Skeletal muscle satellite cell (primary cell): ENCODE measurements around the gene FANCG. TPM values are rescaled to one million over a fixed set of nuclear protein-coding genes. Genes with fewer than 3 reads are reported as not detected.

Source experiments
- H3K27me3 ChIP-seq: 2 replicates; pipeline ENCODE4 v1.7.0; 2013; ENCODE audit warnings: low read length; ENCODE audit not compliant: control insufficient read depth, insufficient read depth
- H3K36me3 ChIP-seq: 2 replicates; pipeline ENCODE4 v1.7.0; 2013; ENCODE audit warnings: mild to moderate bottlenecking, control low read depth, low read length; ENCODE audit not compliant: insufficient read depth
- H3K4me1 ChIP-seq: 2 replicates; pipeline ENCODE4 v1.7.0; 2013; ENCODE audit warnings: low read length; ENCODE audit not compliant: control insufficient read depth, insufficient read depth
- H3K4me2 ChIP-seq: 2 replicates; pipeline ENCODE4 v1.7.0; 2013; ENCODE audit warnings: mild to moderate bottlenecking, low read length
- H3K4me3 ChIP-seq: 2 replicates; pipeline ENCODE4 v1.7.0; 2013; ENCODE audit warnings: low read length
- H3K9ac ChIP-seq: 2 replicates; pipeline ENCODE4 v1.7.0; 2013; ENCODE audit warnings: mild to moderate bottlenecking, low read depth, low read length, moderate library complexity
- H3K9me3 ChIP-seq: replicated peaks from 2 replicates; pipeline ENCODE4 v1.7.0; 2013; ENCODE audit warnings: mild to moderate bottlenecking, control low read depth, low read length
- small RNA-seq: library from RNA; depleted of rRNA; stranded (forward); fragments of <200 nt; gene quantifications from one replicate; pipeline ENCODE3, GENCODE V24; 2012

The FANCG gene

DNA sequence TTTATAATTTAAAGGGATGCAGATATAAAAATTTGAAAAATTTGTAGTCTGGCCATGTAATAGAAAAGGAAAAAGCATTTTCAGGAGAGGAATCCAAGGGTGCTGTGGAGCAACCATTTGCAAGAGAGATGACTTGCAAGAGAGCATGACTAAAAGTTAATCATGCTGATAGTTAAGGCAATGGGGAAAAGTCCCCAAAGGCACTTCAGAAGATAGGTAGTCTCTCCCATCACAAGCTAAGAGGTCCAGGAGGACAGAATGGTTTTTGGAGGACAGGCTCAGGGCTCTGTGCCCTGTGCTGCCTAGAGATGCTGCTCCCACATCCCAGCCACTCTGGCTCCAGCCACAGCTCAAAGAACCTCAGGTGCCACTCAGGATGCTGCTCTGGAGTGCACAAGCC is 51.4 kb downstream of the FANCG start:
- Histone ChIP-seq H3K4me3 (no peak overlapping the region), H3K4me2 (no peak overlapping the region), H3K4me1 (peaks cover 15% of the 10 kb centered on the region), H3K27me3 (no peaks in the 10 kb centered on the region), H3K9ac (no peak overlapping the region), H3K9me3 (no peaks in the 10 kb centered on the region), H3K36me3 (peaks cover 4% of the 10 kb centered on the region)

GRCh38 chr9:35027860-35028259 is 51.9 kb downstream of the FANCG start:
- Histone ChIP-seq H3K27me3 (no peaks in the 10 kb centered on the region), H3K36me3 (peaks cover 3% of the 10 kb centered on the region), H3K4me3 (no peak overlapping the region), H3K9me3 (no peaks in the 10 kb centered on the region), H3K4me1 (peaks cover 15% of the 10 kb centered on the region), H3K4me2 (no peak overlapping the region), H3K9ac (no peak overlapping the region)

- Histone ChIP-seq H3K4me2 (no peak overlapping the region), H3K4me1 (peaks cover 15% of the 10 kb centered on the region), H3K9me3 (no peaks in the 10 kb centered on the region), H3K36me3 (peaks cover 2% of the 10 kb centered on the region), H3K4me3 (no peak overlapping the region), H3K27me3 (no peaks in the 10 kb centered on the region), H3K9ac (no peak overlapping the region)
Measured at GRCh38 chr9:35027374-35027773, 52.4 kb downstream of the FANCG start.

GRCh38 chr9:35026671-35027070 is 53.1 kb downstream of the FANCG start:
- peaks cover 2% of the 10 kb centered on the region for H3K36me3 ChIP-seq
- H3K9ac ChIP-seq: no peak overlapping the region
- no peak overlapping the region for H3K4me2 ChIP-seq
- peaks cover 15% of the 10 kb centered on the region for H3K4me1 ChIP-seq
- no peaks in the 10 kb centered on the region for H3K9me3 ChIP-seq
- H3K27me3 ChIP-seq: no peaks in the 10 kb centered on the region
- H3K4me3 ChIP-seq: no peak overlapping the region

Small RNA genes within 50 kb of the gene (small RNA-seq; reads per million reads assigned to genes)
- gene RN7SL338P: not detected
